ENCODE results near the gene UBL5.

UBL5 gene

GRCh38 chr19:9856609-9857008 is 28.9 kb downstream of the UBL5 start:
- no peak for DNase-seq

- no peak for DNase-seq
Observed at GRCh38 chr19:9857076-9857721, 29.5 kb downstream of the UBL5 start.

GRCh38 chr19:9857920-9858746 is 30.4 kb downstream of the UBL5 start:
- peak; percentile 4 to 47 (median 32) for DNase-seq

- DNase-seq = peak in 1 of 4 experiments; percentile 8
Observed at GRCh38 chr19:9858766-9859165, 31.0 kb downstream of the UBL5 start.

GRCh38 chr19:9860407-9860806 is 32.7 kb downstream of the UBL5 start:
- DNase-seq = no peak

- DNase-seq = no peak
Observed at GRCh38 chr19:9861503-9861902, 33.8 kb downstream of the UBL5 start.

GRCh38 chr19:9862938-9863337 is 35.2 kb downstream of the UBL5 start:
- no peak for DNase-seq

- no peak for DNase-seq
Observed at GRCh38 chr19:9863759-9864158, 36.0 kb downstream of the UBL5 start.

- no peak for DNase-seq
Observed at GRCh38 chr19:9865732-9866501, 38.2 kb downstream of the UBL5 start.

- DNase-seq = no peak
Observed at GRCh38 chr19:9868983-9869617, 41.4 kb downstream of the UBL5 start.

- no peak for DNase-seq
Observed at GRCh38 chr19:9871626-9872338, 44.1 kb downstream of the UBL5 start.

- DNase-seq = no peak
Observed at GRCh38 chr19:9872618-9873242, 45.0 kb downstream of the UBL5 start.

- no peak for DNase-seq
Observed at GRCh38 chr19:9875031-9875627, 47.4 kb downstream of the UBL5 start.

GRCh38 chr19:9875796-9876195 is 48.1 kb downstream of the UBL5 start:
- DNase-seq = no peak

- no peak for DNase-seq
Observed at GRCh38 chr19:9877780-9878510, 50.2 kb downstream of the UBL5 start.

- DNase-seq = no peak
Observed at GRCh38 chr19:9878511-9879196, 50.9 kb downstream of the UBL5 start.
